ENCODE measurements around the gene TM9SF1.
A peak's percentile ranks its signal among the peaks of the same experiment; 100 is the strongest.

TM9SF1 gene

DNA sequence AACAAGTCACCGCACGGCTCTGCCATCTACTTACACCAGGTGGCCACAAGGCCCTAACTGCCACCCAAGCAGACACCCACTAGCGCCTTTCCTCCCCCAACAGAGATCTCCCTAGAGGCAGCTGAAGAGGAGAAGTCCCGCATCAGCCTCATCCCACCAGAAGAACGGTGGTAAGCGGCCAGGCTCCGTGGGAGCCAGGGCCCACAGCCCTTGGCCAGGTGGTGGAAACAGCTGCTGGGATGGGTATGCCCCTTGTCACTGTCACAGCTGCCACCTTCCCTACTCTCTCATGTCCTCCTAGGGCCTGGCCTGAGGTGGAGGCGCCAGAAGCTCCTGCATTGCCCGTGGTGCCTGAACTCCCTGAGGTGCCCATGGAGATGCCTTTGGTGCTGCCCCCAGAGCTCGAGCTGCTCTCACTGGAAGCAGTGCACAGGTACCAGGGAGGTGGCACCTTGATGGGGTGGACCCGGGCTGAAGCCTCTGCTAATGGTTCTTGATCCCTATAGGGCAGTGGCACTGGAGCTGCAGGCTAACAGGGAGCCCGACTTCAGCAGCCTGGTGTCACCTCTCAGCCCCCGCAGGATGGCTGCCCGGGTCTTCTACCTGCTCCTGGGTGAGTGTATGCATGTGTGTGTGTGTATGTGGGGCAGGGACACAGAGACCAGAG is 15.8 kb downstream of the TM9SF1 start:
- DNase-seq (ENCODE audit: low read depth), result no peak

DNA sequence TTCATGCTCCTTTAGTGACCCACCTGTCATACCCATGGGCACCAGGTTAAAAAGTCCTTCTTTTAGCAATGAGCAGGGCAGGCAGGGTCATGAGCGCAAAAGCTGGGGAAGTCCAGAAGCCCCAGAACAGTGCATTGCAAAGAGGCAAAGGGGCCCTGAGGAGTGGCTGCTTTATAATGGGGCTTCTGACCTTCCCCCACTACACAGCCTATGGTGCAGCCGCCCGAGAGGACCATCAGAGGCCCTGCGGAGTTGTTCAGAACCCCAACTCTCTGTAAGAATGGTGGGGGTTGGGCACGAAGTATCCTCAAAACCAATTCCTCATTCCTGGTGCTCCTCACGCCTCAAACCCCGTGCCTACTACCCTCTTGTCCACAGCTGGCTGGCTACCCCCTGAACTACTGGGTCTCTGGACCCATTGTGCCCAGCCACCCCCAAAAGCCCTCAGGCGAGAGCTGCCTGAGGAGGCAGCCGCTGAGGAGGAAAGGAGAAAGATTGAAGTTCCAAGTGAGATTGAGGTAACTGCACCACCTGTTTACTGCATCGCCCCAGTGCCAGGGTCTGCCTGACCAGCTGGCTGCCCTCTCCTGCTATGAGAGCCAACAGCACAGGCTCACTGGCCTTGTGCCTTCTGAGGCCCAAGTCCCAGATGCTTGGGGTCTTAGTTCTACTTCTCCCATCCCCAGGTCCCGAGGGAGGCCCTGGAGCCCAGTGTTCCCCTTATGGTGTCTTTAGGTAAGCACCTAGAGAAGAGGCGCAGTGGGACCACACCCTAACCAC is 16.7 kb downstream of the TM9SF1 start:
- DNase-seq (ENCODE audit: low read depth), result no peak

- no peak for DNase-seq (ENCODE audit: low read depth)
These were observed 17.4 kb downstream of the TM9SF1 start for GRCh38 chr14:24177891-24178290.

DNA sequence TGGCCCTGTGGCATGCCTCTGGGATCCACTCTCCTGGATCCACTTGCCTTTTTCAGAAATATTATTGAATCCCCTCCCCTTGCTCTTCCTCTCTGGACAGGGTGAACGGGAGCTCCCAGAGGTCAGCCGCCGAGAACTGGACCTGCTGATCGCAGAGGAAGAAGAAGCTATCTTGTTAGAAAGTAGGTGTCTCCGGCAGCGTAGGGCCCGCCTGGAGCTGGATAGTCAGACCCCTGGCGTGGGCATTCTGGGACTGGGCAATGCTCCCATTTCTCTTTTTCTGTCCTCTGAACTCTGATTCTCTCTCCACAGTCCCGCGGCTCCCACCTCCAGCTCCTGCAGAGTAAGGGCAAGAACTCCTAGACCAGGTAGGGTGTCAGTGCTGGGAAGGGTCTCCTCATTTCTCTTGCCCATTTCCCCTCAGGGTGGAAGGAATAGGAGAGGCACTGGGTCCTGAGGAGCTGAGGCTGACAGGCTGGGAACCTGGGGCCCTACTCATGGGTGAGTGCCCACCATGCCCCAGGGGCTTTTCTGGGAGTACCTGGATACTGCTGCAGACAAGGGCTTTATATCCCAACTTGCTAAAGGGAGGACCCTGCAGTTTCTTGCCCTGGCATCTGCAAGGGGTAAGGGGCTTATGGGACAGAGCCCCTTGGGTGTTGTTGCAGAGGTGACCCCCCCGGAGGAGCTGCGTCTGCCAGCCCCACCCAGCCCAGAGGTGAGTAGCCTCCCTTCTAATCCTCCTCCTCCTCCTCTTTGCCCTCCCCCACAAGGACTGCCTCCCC is 18.0 kb downstream of the TM9SF1 start:
- no peak for DNase-seq (ENCODE audit: low read depth)

DNA sequence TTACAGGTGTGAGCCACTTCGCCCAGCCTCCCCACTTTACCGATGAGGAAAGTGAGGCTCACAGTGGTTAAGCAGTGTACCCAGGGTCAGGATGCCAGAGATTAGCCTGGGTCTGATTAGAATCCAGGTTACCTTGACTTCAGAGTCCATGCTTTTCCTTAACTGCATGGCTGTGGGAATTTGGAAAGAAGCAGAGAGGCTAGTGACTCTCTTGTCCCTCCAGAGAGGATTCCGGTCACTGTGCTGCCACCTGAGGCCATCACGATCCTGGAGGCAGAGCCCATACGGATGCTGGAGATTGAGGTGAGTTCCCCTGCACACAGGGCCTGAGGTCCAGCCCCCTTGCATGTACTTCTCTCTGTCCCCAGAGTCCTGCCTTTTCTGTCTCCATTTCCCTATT is 18.6 kb downstream of the TM9SF1 start:
- DNase-seq (ENCODE audit: low read depth), result no peak

DNA sequence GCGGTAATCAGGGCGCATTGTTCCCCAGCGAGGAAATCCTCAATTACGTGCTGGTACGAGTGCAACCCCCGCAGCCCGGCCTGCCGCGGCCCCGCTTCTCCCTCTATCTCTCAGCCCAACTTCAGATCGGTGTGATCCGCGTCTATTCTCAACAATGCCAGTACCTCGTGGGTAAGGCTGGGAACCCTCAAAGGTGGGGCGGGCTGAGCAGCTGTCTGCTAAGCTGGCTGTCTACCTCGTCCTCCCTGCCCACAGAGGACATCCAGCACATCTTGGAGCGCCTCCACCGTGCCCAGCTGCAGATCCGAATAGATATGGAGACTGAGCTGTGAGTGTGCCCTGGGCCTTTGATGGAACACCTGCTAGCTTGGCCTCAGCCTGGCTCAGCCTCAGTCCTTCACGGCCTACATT is 22.4 kb downstream of the TM9SF1 start:
- no peak for DNase-seq (ENCODE audit: low read depth)

- DNase-seq (ENCODE audit: low read depth), result no peak
These were observed 22.9 kb downstream of the TM9SF1 start for GRCh38 chr14:24172261-24172860.

- no peak for DNase-seq (ENCODE audit: low read depth)
These were observed 23.6 kb downstream of the TM9SF1 start, which contains the start of gene REC8 for GRCh38 chr14:24171422-24172260. REC8 (plus strand) TSS chr14:24172080; CDS start chr14:24172553, 473 bp downstream.

DNA sequence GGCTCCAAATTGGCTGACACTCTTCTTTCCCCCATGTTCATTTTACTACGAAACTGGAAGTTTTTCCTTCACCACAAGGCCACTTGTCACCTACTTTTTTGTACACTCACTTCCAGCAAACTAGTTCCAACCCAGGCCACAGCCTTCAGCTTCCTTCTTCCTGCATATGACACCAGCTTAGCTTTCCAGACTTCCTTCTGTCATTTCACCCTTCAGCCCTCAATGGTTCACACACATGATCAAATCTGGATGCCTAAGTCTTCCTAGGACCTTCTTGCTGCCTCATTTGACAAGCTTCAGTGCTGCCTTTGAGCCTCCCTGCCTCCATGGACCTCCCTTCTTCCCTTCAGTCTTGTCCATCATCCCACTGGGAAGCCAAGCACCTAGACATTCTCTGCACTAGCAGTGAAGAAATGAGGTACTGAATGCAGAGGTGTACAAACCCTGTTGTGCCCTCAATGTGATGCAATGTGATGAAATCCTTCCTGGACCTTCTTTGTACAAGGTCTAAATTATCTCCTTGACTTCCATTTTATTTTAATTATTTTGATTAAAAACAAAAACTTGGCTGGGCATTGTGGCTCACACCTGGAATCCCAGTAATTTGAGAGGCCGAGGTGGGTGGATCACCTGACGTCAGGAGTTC is 27.6 kb downstream of the TM9SF1 start:
- no peak for DNase-seq (ENCODE audit: low read depth)

DNA sequence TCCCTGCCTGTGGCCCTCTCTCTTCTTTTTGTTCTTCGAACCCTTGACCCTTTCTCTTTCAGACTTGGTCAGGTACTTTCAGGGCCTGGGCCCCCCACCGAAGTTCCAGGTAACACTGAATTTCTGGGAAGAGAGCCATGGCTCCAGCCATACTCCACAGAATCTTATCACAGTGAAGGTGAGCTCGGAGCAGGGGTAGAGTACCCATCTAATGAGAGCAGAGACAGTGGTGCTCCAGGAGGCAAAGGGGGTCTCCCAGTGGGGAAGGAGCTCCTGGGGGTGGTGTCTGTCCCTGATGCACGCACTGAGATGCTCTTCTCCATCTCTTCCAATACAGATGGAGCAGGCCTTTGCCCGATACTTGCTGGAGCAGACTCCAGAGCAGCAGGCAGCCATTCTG is 29.5 kb downstream of the TM9SF1 start:
- no peak for DNase-seq (ENCODE audit: low read depth)

DNA sequence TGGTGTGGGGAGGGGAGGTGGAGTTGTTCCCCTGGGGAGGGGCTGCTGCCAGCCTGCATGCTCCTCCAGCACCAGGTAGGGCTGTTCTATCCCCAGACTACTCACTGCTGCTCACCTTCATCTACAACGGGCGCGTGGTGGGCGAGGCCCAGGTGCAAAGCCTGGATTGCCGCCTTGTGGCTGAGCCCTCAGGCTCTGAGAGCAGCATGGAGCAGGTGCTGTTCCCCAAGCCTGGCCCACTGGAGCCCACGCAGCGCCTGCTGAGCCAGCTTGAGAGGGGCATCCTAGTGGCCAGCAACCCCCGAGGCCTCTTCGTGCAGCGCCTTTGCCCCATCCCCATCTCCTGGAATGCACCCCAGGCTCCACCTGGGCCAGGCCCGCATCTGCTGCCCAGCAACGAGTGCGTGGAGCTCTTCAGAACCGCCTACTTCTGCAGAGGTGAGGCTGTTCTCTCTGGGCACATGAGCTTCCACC is 30.7 kb downstream of the TM9SF1 start:
- no peak for DNase-seq (ENCODE audit: low read depth)

DNA sequence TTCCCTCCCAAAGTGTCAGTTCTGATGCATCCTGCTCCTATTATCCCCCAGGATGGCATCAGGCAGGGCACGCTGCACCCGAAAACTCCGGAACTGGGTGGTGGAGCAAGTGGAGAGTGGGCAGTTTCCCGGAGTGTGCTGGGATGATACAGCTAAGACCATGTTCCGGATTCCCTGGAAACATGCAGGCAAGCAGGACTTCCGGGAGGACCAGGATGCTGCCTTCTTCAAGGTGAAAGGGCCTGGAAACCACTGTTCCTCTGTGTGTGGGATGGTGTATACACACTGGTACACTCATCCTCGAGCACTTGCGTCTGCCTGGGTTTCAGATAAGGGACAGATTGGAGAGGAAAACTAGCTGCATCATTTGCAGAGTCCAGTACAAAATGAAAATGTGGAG is 33.1 kb downstream of the TM9SF1 start:
- no peak for DNase-seq (ENCODE audit: low read depth)

GRCh38 chr14:24160850-24161804 is 34.1 kb downstream of the TM9SF1 start, which contains the start of gene IRF9:
IRF9 (plus strand) TSS chr14:24161265; CDS start chr14:24162145, 880 bp downstream.
- peak; percentile 96 for DNase-seq (ENCODE audit: low read depth)

GRCh38 chr14:24160499-24160849 is 34.8 kb downstream of the TM9SF1 start:
- DNase-seq (ENCODE audit: low read depth), result no peak

GRCh38 chr14:24159777-24160498 is 35.3 kb downstream of the TM9SF1 start:
- DNase-seq (ENCODE audit: low read depth), result no peak

DNA sequence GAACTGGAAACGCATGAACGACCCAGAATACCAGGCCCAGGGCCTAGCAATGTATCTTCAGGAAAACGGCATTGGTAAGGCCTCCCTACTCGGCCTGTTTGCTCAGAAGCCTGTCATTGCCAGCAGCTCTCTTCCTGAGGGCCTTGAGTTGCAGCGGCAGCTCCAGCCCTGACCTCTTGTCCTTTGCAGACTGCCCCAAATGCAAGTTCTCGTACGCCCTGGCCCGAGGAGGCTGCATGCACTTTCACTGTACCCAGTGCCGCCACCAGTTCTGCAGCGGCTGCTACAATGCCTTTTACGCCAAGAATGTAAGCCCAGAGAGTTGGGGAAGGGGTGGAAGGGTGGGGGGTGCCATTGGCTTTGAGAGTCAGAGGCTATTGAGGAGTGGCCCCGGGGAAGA is 37.9 kb downstream of the TM9SF1 start:
- no peak for DNase-seq (ENCODE audit: low read depth)

GRCh38 chr14:24156840-24157239 is 38.4 kb downstream of the TM9SF1 start:
- DNase-seq (ENCODE audit: low read depth), result no peak

GRCh38 chr14:24155100-24155499 is 40.1 kb downstream of the TM9SF1 start:
- no peak for DNase-seq (ENCODE audit: low read depth)

Data from stimulated activated CD8-positive, alpha-beta memory T cell treated with anti-CD3 and anti-CD28 coated beads, Interleukin-15, amount 100 ng/mL, for 24 hours (primary cell).